Fibroblast of lung (primary cell): ENCODE results near the gene THSD7A. TPM values are rescaled to one million over a fixed set of nuclear protein-coding genes. Genes with fewer than 3 reads are reported as not detected.

ENCODE experiments used
- DNase-seq, 2 donors: peaks; one replicate each; pipeline versions ENCODE4 v3.0.0 to v3.0.0-alpha.2; 2010; ENCODE audit warnings: low read depth in 2 of 2
- H2AFZ ChIP-seq: 2 replicates; pipeline ENCODE4 v1.5.1; 2012; ENCODE audit warnings: low read length, control low read depth, inconsistent platforms
- H3K27ac ChIP-seq: 2 replicates; pipeline ENCODE4 v1.5.1; 2011; ENCODE audit warnings: low read length, control low read depth; ENCODE audit not compliant: insufficient read depth
- H3K27me3 ChIP-seq: 2 replicates; pipeline ENCODE4 v1.5.1; 2011; ENCODE audit warnings: mild to moderate bottlenecking, low read length; ENCODE audit not compliant: control insufficient read depth, insufficient read depth
- H3K36me3 ChIP-seq: 2 replicates; pipeline ENCODE4 v1.5.1; 2011; ENCODE audit warnings: low read length; ENCODE audit not compliant: control insufficient read depth, insufficient read depth
- H3K4me1 ChIP-seq: 2 replicates; pipeline ENCODE4 v1.5.1; 2011; ENCODE audit warnings: low read length; ENCODE audit not compliant: control insufficient read depth, insufficient read depth; ENCODE audit errors: extremely low read depth
- H3K4me2 ChIP-seq: 2 replicates; pipeline ENCODE4 v1.5.1; 2011; ENCODE audit warnings: low read length, control low read depth; ENCODE audit not compliant: insufficient read depth; ENCODE audit errors: extremely low read depth
- H3K4me3 ChIP-seq, 4 experiments: fragments of 200-600 bp in 1 of 4; sonication (generic) in 1 of 4; replicated peaks in 1 of 4; 2 replicates each; pipeline ENCODE4 v1.5.1; 2011 to 2016; ENCODE audit warnings: low read length in 4 of 4, low read depth in 3 of 4, mild to moderate bottlenecking in 3 of 4, control low read depth in 2 of 4, inconsistent platforms in 1 of 4, mixed read lengths in 1 of 4; ENCODE audit not compliant: insufficient read depth in 1 of 4; ENCODE audit errors: control extremely low read depth in 1 of 4
- H3K79me2 ChIP-seq: 2 replicates; pipeline ENCODE4 v1.5.1; 2012; ENCODE audit warnings: mild to moderate bottlenecking, low read length, inconsistent platforms; ENCODE audit not compliant: control insufficient read depth, insufficient read depth
- H3K9ac ChIP-seq: 2 replicates; pipeline ENCODE4 v1.5.1; 2011; ENCODE audit warnings: mild to moderate bottlenecking, low read length, control low read depth; ENCODE audit not compliant: insufficient read depth
- H3K9me3 ChIP-seq: 2 replicates; pipeline ENCODE4 v1.5.1; 2012; ENCODE audit warnings: low read depth, low read length; ENCODE audit not compliant: control insufficient read depth, insufficient read depth
- H4K20me1 ChIP-seq: 2 replicates; pipeline ENCODE4 v1.5.1; 2011; ENCODE audit warnings: low read length; ENCODE audit not compliant: control insufficient read depth, insufficient read depth; ENCODE audit errors: extremely low read depth
- CTCF ChIP-seq, 2 donors: IDR thresholded peaks in 1 of 2; conservative IDR thresholded peaks in 1 of 2; 1 replicate in 1 of 2; 2 replicates in 1 of 2; pipeline ENCODE4 v1.5.1; 2011 to 2012; ENCODE audit warnings: low read length in 2 of 2, control low read depth in 1 of 2, inconsistent platforms in 1 of 2, low read depth in 1 of 2, mild to moderate bottlenecking in 1 of 2
- EZH2 ChIP-seq: IDR thresholded peaks from 2 replicates; pipeline ENCODE4 v1.5.1; 2012; ENCODE audit warnings: low read length, control low read depth, mild to moderate bottlenecking; ENCODE audit errors: missing control alignments
- polyA plus RNA-seq, 2 donors: library from polyadenylated mRNA; depleted of rRNA in 1 of 2; stranded (reverse) in 1 of 2; unstranded in 1 of 2; fragments of >200 nt; gene quantifications; 2 replicates each; pipeline ENCODE4 v1.2.1, GENCODE V29; 2011 to 2012; ENCODE audit warnings: missing spikeins in 1 of 2
- total RNA-seq: library from RNA; depleted of rRNA; stranded (reverse); fragments of >200 nt; gene quantifications from 2 replicates; pipeline ENCODE4 v1.2.1, GENCODE V29; 2014

THSD7A gene
- total and polyA plus RNA-seq, 2 donors (not counting 1 experiment from before 2014, with no cell fraction given) = 0.02 to 0.83 TPM

GRCh38 chr7:11775401-11775800 is 56.6 kb downstream of the THSD7A start:
- Histone ChIP-seq H3K4me2 (no peak overlapping the region), H3K9me3 (no peaks in the 10 kb centered on the region), H3K27me3 (no peaks in the 10 kb centered on the region), H3K4me1 (no peaks in the 10 kb centered on the region), H2AFZ (no peak overlapping the region), H3K36me3 (no peaks in the 10 kb centered on the region), H3K4me3 (no peak overlapping the region), H4K20me1 (no peaks in the 10 kb centered on the region), H3K79me2 (no peaks in the 10 kb centered on the region), H3K9ac (no peak overlapping the region), H3K27ac (no peak overlapping the region)
- no peak for DNase-seq
- TF ChIP-seq CTCF (conservative IDR thresholded peaks at IDR 0.05 in 1 of 2, IDR thresholded peaks at IDR 0.05 in 1 of 2; ENCODE audit: low read depth in 1 of 2, low read length in 2 of 2) (no peak), EZH2 (no peak)

- H4K20me1 ChIP-seq = no peaks in the 10 kb centered on the region
- no peaks in the 10 kb centered on the region for H3K4me1 ChIP-seq
- H3K4me3 ChIP-seq = no peak overlapping the region
- no peak overlapping the region for H2AFZ ChIP-seq
- no peak overlapping the region for H3K9ac ChIP-seq
- no peaks in the 10 kb centered on the region for H3K27me3 ChIP-seq
- no peak for DNase-seq
- no peak overlapping the region for H3K27ac ChIP-seq
- no peak overlapping the region for H3K4me2 ChIP-seq
- no peaks in the 10 kb centered on the region for H3K79me2 ChIP-seq
- H3K36me3 ChIP-seq = no peaks in the 10 kb centered on the region
- no peaks in the 10 kb centered on the region for H3K9me3 ChIP-seq
- TF ChIP-seq EZH2 = no peak
- no peak for TF ChIP-seq CTCF (conservative IDR thresholded peaks at IDR 0.05 in 1 of 2, IDR thresholded peaks at IDR 0.05 in 1 of 2; ENCODE audit: low read depth in 1 of 2, low read length in 2 of 2)
Observed at GRCh38 chr7:11768263-11768662, 63.7 kb downstream of the THSD7A start.

- H3K27ac ChIP-seq = no peak overlapping the region
- H3K79me2 ChIP-seq = no peaks in the 10 kb centered on the region
- peak in 1 of 2 donors; percentile 23 for DNase-seq
- no peaks in the 10 kb centered on the region for H3K9me3 ChIP-seq
- no peak for TF ChIP-seq CTCF (conservative IDR thresholded peaks at IDR 0.05 in 1 of 2, IDR thresholded peaks at IDR 0.05 in 1 of 2; ENCODE audit: low read depth in 1 of 2, low read length in 2 of 2)
- TF ChIP-seq EZH2 = no peak
- H2AFZ ChIP-seq = no peak overlapping the region
- no peak overlapping the region for H3K4me2 ChIP-seq
- no peaks in the 10 kb centered on the region for H3K36me3 ChIP-seq
- no peaks in the 10 kb centered on the region for H3K27me3 ChIP-seq
- no peak overlapping the region for H3K4me3 ChIP-seq
- H4K20me1 ChIP-seq = no peaks in the 10 kb centered on the region
- H3K9ac ChIP-seq = no peak overlapping the region
- H3K4me1 ChIP-seq = no peaks in the 10 kb centered on the region
Observed at GRCh38 chr7:11767148-11767547, 64.8 kb downstream of the THSD7A start.
